OCI-LY7 (cell line): Measurements from ENCODE around the gene CRYGN.

Experiments used
- EZH2phosphoT487 ChIP-seq: fragments of 200-600 bp; sonication (generic); IDR thresholded peaks from 2 replicates; pipeline ENCODE4 v1.6.1; 2018; ENCODE audit warnings: low read depth, borderline replicate concordance, mild to moderate bottlenecking, mixed run types, antibody characterized with exemption, low read length, moderate library complexity, mixed read lengths
- TF ChIP-seq, protein P1 (sequence below): fragments of 200-600 bp; sonication (generic); conservative IDR thresholded peaks from 2 replicates; pipeline ENCODE4 v1.5.1; 2014; ENCODE audit warnings: mild to moderate bottlenecking, antibody characterized with exemption, low read length, moderate library complexity, mixed read lengths

DNA sequence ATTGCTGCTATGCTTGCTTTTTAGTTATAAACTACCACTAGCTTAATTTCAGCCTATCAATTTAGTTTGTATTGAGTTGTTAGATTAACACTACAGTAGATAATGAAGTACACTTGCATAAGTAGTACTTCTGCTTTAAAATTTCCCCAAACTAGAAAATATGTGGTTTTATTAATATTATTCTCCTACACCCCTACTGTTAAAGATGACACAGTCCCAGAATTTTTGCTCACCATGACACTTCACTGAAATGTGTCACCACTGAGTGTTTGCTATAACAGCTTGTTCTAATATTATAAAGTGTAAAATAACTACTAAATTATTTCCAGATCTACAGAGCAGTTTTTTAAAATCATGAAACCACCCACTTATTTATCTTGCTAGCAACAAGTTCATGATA lies 48.2 kb upstream of the CRYGN start:
- TF ChIP-seq, protein P1, sequence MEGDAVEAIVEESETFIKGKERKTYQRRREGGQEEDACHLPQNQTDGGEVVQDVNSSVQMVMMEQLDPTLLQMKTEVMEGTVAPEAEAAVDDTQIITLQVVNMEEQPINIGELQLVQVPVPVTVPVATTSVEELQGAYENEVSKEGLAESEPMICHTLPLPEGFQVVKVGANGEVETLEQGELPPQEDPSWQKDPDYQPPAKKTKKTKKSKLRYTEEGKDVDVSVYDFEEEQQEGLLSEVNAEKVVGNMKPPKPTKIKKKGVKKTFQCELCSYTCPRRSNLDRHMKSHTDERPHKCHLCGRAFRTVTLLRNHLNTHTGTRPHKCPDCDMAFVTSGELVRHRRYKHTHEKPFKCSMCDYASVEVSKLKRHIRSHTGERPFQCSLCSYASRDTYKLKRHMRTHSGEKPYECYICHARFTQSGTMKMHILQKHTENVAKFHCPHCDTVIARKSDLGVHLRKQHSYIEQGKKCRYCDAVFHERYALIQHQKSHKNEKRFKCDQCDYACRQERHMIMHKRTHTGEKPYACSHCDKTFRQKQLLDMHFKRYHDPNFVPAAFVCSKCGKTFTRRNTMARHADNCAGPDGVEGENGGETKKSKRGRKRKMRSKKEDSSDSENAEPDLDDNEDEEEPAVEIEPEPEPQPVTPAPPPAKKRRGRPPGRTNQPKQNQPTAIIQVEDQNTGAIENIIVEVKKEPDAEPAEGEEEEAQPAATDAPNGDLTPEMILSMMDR, result no peak
- no peak for TF ChIP-seq EZH2phosphoT487
